MM.1S (cell line): ENCODE measurements around the gene KLHDC9.

ENCODE experiments used
- EZH2phosphoT487 ChIP-seq: fragments of 300-600 bp; sonication (generic); IDR thresholded peaks from 2 replicates; pipeline ENCODE4 v1.6.1; 2018; ENCODE audit warnings: antibody characterized with exemption, low read length
- TF ChIP-seq, protein P1 (sequence below): fragments of 300-600 bp; sonication (generic); IDR thresholded peaks from 2 replicates; pipeline ENCODE4 v1.5.1; 2016; ENCODE audit warnings: antibody characterized with exemption, low read length, mixed read lengths

DNA sequence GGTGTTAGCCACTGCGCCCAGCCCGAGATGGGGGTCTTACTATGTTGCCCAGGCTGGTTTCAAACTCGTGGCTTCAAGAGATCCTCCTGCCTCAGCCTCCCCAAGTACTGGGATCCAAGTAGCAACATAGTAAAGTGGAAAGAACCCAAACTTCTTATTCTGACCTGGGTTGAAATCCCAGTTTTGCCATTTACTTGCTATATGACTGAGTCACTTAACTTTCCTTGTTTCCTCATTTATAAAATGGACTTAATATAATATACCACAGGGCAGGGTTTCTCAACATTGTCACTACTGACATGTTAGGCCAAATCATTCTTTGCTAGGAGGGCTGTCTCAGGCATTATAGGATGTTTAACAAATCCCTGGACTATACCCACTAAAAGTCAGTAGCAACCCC is 13.0 kb downstream of the KLHDC9 start:
- TF ChIP-seq, protein P1, sequence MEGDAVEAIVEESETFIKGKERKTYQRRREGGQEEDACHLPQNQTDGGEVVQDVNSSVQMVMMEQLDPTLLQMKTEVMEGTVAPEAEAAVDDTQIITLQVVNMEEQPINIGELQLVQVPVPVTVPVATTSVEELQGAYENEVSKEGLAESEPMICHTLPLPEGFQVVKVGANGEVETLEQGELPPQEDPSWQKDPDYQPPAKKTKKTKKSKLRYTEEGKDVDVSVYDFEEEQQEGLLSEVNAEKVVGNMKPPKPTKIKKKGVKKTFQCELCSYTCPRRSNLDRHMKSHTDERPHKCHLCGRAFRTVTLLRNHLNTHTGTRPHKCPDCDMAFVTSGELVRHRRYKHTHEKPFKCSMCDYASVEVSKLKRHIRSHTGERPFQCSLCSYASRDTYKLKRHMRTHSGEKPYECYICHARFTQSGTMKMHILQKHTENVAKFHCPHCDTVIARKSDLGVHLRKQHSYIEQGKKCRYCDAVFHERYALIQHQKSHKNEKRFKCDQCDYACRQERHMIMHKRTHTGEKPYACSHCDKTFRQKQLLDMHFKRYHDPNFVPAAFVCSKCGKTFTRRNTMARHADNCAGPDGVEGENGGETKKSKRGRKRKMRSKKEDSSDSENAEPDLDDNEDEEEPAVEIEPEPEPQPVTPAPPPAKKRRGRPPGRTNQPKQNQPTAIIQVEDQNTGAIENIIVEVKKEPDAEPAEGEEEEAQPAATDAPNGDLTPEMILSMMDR: no peak
- no peak for TF ChIP-seq EZH2phosphoT487
